NCI-H446 (cell line): Measurements from ENCODE around the gene RAB5B.
A peak's percentile ranks its signal among the peaks of the same experiment; 100 is the strongest.
"Not testable (repeated sequence)": the region's sequence is repeated elsewhere in the genome, so short reads cannot be mapped to it uniquely, and the experiment has no call there.

Source experiments
- DNase-seq, 2 experiments: peaks; one replicate each; lab custom pipeline; 2025; lab: John Stamatoyannopoulos, UW

RAB5B gene

GRCh38 chr12:55982319-55982936 lies 8.6 kb downstream of the RAB5B start:
- DNase-seq, result no peak

- DNase-seq, result no peak
Observed at GRCh38 chr12:55983232-55983842, 9.5 kb downstream of the RAB5B start.

GRCh38 chr12:55984861-55985260 lies 11.0 kb downstream of the RAB5B start:
- DNase-seq, result no peak

GRCh38 chr12:55985341-55985740 lies 11.5 kb downstream of the RAB5B start:
- DNase-seq, result no peak

- not testable (repeated sequence) for DNase-seq
Observed at GRCh38 chr12:55985976-55986375, 12.1 kb downstream of the RAB5B start.

GRCh38 chr12:55991110-55991509 lies 17.2 kb downstream of the RAB5B start:
- no peak for DNase-seq

- DNase-seq, result no peak
Observed at GRCh38 chr12:55993230-55993853, 19.5 kb downstream of the RAB5B start.

GRCh38 chr12:55995366-55995765 lies 21.5 kb downstream of the RAB5B start:
- no peak for DNase-seq

GRCh38 chr12:55996201-55996714 lies 22.4 kb downstream of the RAB5B start:
- peak; percentile 46 to 66 for DNase-seq

- peak; percentile 64 to 91 for DNase-seq
Observed at GRCh38 chr12:55996715-55997534, 23.0 kb downstream of the RAB5B start, which contains the start of gene SUOX. Gene SUOX (plus strand): TSS chr12:55997276. CDS start chr12:56002222, 4,946 bp downstream.

- DNase-seq, result no peak
Observed at GRCh38 chr12:55997535-55997859, 23.6 kb downstream of the RAB5B start.

- DNase-seq, result not testable (repeated sequence)
Observed at GRCh38 chr12:55999522-55999921, 25.6 kb downstream of the RAB5B start.

- not testable (repeated sequence) for DNase-seq
Observed at GRCh38 chr12:55999999-56000540, 26.2 kb downstream of the RAB5B start.

GRCh38 chr12:56001487-56002100 lies 27.7 kb downstream of the RAB5B start:
- no peak for DNase-seq

- DNase-seq, result not testable (repeated sequence)
Observed at GRCh38 chr12:56003376-56003775, 29.5 kb downstream of the RAB5B start.

- no peak for DNase-seq
Observed at GRCh38 chr12:56004211-56004610, 30.3 kb downstream of the RAB5B start.

- peak in 1 of 2 experiments; percentile 43 for DNase-seq
Observed at GRCh38 chr12:56007564-56008559, 34.0 kb downstream of the RAB5B start.

- no peak for DNase-seq
Observed at GRCh38 chr12:56010111-56010570, 36.3 kb downstream of the RAB5B start.

- no peak for DNase-seq
Observed at GRCh38 chr12:56011509-56012090, 37.7 kb downstream of the RAB5B start.

GRCh38 chr12:56013482-56013881 lies 39.6 kb downstream of the RAB5B start:
- DNase-seq, result no peak
